K562 (cell line): ENCODE data around the gene ST7. TPM values are rescaled to one million over a fixed set of nuclear protein-coding genes. Genes with fewer than 3 reads are reported as not detected.

Source experiments
- CHCHD3 ChIP-seq: fragments of 250-450 bp; sonication (Bioruptor Pico); IDR thresholded peaks from 2 replicates; pipeline ENCODE4 v2.1.2; 2022; ENCODE audit warnings: mild to moderate bottlenecking
- EWSR1 ChIP-seq: fragments of 450-650 bp; IDR thresholded peaks from 2 replicates; pipeline ENCODE4 v1.6.1; 2018; ENCODE audit warnings: borderline replicate concordance, mild to moderate bottlenecking, low read depth, moderate library complexity; ENCODE audit not compliant: partially characterized antibody
- FOXA3 ChIP-seq, 2 experiments: fragments of 450-650 bp in 1 of 2; sonication (generic) in 1 of 2; formaldehyde crosslinking; IDR thresholded peaks in 1 of 2; conservative IDR thresholded peaks in 1 of 2; 2 replicates each; pipeline versions ENCODE4 v1.4.0 to v1.8.0; 2020 to 2022; ENCODE audit warnings: mild to moderate bottlenecking in 2 of 2, missing genetic modification reagents in 1 of 2
- FOXK2 ChIP-seq, 2 experiments: fragments of 450-650 bp; IDR thresholded peaks in 1 of 2; conservative IDR thresholded peaks in 1 of 2; 2 replicates each; pipeline ENCODE4 v1.6.1; 2016; ENCODE audit warnings: low read depth in 2 of 2, mild to moderate bottlenecking in 1 of 2
- KLF16 ChIP-seq: IDR thresholded peaks from 2 replicates; pipeline ENCODE4 v1.6.1; 2016; ENCODE audit warnings: antibody characterized with exemption
- LCOR ChIP-seq: sonication (generic); formaldehyde crosslinking; IDR thresholded peaks from 2 replicates; pipeline ENCODE4 v1.8.0; 2022; ENCODE audit warnings: mild to moderate bottlenecking, missing genetic modification reagents
- LEF1 ChIP-seq: fragments of 450-650 bp; IDR thresholded peaks from 2 replicates; pipeline ENCODE4 v1.6.1; 2016; ENCODE audit warnings: mild to moderate bottlenecking
- MAFK ChIP-seq: IDR thresholded peaks from 2 replicates; pipeline ENCODE4 v1.6.1; 2011; ENCODE audit warnings: low read length, improper control_type of control experiment
- NBN ChIP-seq: fragments of 450-650 bp; IDR thresholded peaks from 2 replicates; pipeline ENCODE4 v1.6.1; 2016; ENCODE audit warnings: low read depth, mild to moderate bottlenecking
- NCOA1 ChIP-seq: fragments of 450-650 bp; IDR thresholded peaks from 2 replicates; pipeline ENCODE4 v1.6.1; 2016; ENCODE audit warnings: low read depth
- NR1H2 ChIP-seq: sonication (generic); formaldehyde crosslinking; IDR thresholded peaks from 2 replicates; pipeline ENCODE4 v1.4.0; 2020; ENCODE audit warnings: mild to moderate bottlenecking, missing genetic modification reagents
- NRF1 ChIP-seq, 2 experiments: fragments of 450-650 bp; IDR thresholded peaks in 1 of 2; conservative IDR thresholded peaks in 1 of 2; 2 replicates each; pipeline ENCODE4 v1.6.1; 2014; ENCODE audit warnings: mild to moderate bottlenecking in 2 of 2
- PURB ChIP-seq: sonication (generic); formaldehyde crosslinking; IDR thresholded peaks from 2 replicates; pipeline ENCODE4 v1.9.0; 2021; ENCODE audit warnings: low read depth, mild to moderate bottlenecking, missing genetic modification reagents
- SOX6 ChIP-seq: fragments of 450-650 bp; IDR thresholded peaks from 2 replicates; pipeline ENCODE4 v1.6.1; 2014; ENCODE audit warnings: mild to moderate bottlenecking
- SREBF2 ChIP-seq: sonication (generic); formaldehyde crosslinking; IDR thresholded peaks from 2 replicates; pipeline ENCODE4 v1.4.0; 2020; ENCODE audit warnings: mild to moderate bottlenecking, missing genetic modification reagents
- TEAD2 ChIP-seq: fragments of 450-650 bp; IDR thresholded peaks from 2 replicates; pipeline ENCODE4 v1.6.1; 2016; ENCODE audit warnings: missing genetic modification characterization, control low read depth, missing compliant biosample characterization
- ZBTB11 ChIP-seq, 3 experiments: fragments of 200-800 bp in 1 of 3; fragments of 250-450 bp in 1 of 3; fragments of 450-650 bp in 1 of 3; sonication (Bioruptor Pico) in 1 of 3; sonication (Bioruptor generic) in 1 of 3; formaldehyde crosslinking in 1 of 3; IDR thresholded peaks; 2 replicates each; pipeline versions ENCODE4 v1.6.1 to v1.8.0; 2016 to 2022; ENCODE audit warnings: mild to moderate bottlenecking in 2 of 3, missing genetic modification characterization in 2 of 3, missing compliant biosample characterization in 1 of 3, moderate library complexity in 1 of 3
- ZKSCAN3 ChIP-seq: fragments of 250-450 bp; sonication (Bioruptor Pico); IDR thresholded peaks from 2 replicates; pipeline ENCODE4 v1.4.0; 2020
- ZNF121 ChIP-seq: sonication (generic); formaldehyde crosslinking; conservative IDR thresholded peaks from 2 replicates; pipeline ENCODE4 v1.8.0; 2022; ENCODE audit warnings: missing genetic modification reagents
- ZNF232 ChIP-seq: sonication (generic); formaldehyde crosslinking; IDR thresholded peaks from 2 replicates; pipeline ENCODE4 v1.8.0; 2022; ENCODE audit warnings: mild to moderate bottlenecking, missing genetic modification reagents
- ZNF3 ChIP-seq: fragments of 250-450 bp; sonication (Bioruptor Pico); IDR thresholded peaks from 2 replicates; pipeline ENCODE4 v1.5.0; 2021; ENCODE audit warnings: mild to moderate bottlenecking, moderate library complexity
- ZNF316 ChIP-seq: fragments of 450-650 bp; IDR thresholded peaks from 2 replicates; pipeline ENCODE4 v1.6.1; 2016
- ZNF431 ChIP-seq: sonication (generic); formaldehyde crosslinking; IDR thresholded peaks from 2 replicates; pipeline ENCODE4 v1.8.0; 2022; ENCODE audit warnings: mild to moderate bottlenecking, missing genetic modification reagents
- polyA plus RNA-seq, 8 experiments: library from polyadenylated mRNA; depleted of rRNA in 4 of 8; stranded (reverse) in 5 of 8; unstranded in 3 of 8; fragments of >200 nt; fragmentation: Nextera tagmentation in 2 of 8; fragmentation: Illumina TruSeq in 1 of 8; extraction: Ambion mirVana in 2 of 8; extraction: Trizol in 1 of 8; gene quantifications; 2 replicates each; pipeline versions ENCODE4 v1.2.1 to v1.2.3, GENCODE V29; 2011 to 2014; ENCODE audit warnings: inconsistent platforms in 1 of 8, missing spikeins in 1 of 8
- total RNA-seq, 7 experiments: library from RNA; depleted of rRNA in 6 of 7; stranded (reverse); fragments of >200 nt in 6 of 7; fragmentation: Illumina TruSeq in 2 of 7; extraction: Trizol in 2 of 7; gene quantifications; 2 replicates each; pipeline versions ENCODE4 v1.2.1 to v1.2.3, GENCODE V29; 2011 to 2021; ENCODE audit warnings: low replicate concordance in 1 of 7
- TF ChIP-seq, protein P1 (sequence below): IDR thresholded peaks from 2 replicates; pipeline ENCODE4 v1.6.1; 2014; ENCODE audit warnings: antibody characterized with exemption
- TF ChIP-seq, protein P2 (sequence below): fragments of 450-650 bp; conservative IDR thresholded peaks from 2 replicates; pipeline ENCODE4 v1.6.1; 2016; ENCODE audit warnings: missing genetic modification characterization, low read depth, mild to moderate bottlenecking, missing compliant biosample characterization, moderate library complexity

ST7 gene
- total and polyA plus RNA-seq, 9 of the 15 experiments (the other 6 are each of a cell fraction or from before 2014, with no cell fraction given) = 23.9 to 56.3 (median 36.9) TPM

DNA sequence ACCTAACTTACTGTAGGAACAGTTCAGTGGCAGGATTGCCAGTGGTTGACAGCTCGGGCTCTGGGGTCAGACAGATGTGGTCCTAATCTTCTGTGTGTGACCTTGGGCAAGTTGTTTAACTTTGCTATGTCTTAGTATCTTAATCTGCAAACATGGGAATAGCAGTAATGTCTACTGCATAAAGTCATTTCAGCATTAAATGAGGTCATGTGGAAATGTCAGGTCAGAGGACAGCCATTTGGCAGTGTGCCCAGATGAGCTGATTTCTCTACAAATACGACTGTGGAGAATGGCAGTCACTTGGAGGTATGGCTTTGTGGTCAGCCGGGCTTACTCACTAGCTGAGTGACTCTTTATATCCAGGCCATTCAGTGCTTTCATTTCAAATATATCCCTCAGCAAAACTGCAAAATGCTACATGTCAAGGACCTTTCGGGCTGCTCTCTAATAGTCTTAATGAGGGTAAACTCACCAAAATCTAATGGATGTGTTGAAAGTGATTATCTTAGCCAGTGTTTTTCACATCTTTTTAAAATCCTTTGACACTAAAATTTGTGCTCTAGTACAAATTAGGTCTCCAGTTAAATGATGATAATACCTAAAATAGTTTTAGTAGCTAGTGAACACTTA, 171.4 kb downstream of the ST7 start (continued):
- TF ChIP-seq CHCHD3 (CRISPR knock-in tag) = no peak
- TF ChIP-seq KLF16 = no peak
- no peak for TF ChIP-seq ZNF431 (CRISPR knock-in tag)
- no peak for TF ChIP-seq ZNF232
- TF ChIP-seq TEAD2 = no peak; the same call in 1 of the 2 replicates
- TF ChIP-seq NR1H2 (CRISPR knock-in tag) = peak; percentile 79; the same call in 1 of the 2 replicates
- TF ChIP-seq ZNF316 = peak; percentile 92
- no peak for TF ChIP-seq ZNF121 (CRISPR knock-in tag)
- TF ChIP-seq, protein P1, sequence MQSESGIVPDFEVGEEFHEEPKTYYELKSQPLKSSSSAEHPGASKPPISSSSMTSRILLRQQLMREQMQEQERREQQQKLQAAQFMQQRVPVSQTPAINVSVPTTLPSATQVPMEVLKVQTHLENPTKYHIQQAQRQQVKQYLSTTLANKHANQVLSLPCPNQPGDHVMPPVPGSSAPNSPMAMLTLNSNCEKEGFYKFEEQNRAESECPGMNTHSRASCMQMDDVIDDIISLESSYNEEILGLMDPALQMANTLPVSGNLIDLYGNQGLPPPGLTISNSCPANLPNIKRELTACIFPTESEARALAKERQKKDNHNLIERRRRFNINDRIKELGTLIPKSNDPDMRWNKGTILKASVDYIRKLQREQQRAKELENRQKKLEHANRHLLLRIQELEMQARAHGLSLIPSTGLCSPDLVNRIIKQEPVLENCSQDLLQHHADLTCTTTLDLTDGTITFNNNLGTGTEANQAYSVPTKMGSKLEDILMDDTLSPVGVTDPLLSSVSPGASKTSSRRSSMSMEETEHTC = 0 out of 2 replicates have a peak, but pooled peaks have one; percentile 21
- TF ChIP-seq NBN = peak; percentile 56; the same call in 1 of the 2 replicates
- no peak for TF ChIP-seq EWSR1
- TF ChIP-seq SOX6 = peak; percentile 83
- peak; percentile 80 for TF ChIP-seq MAFK
- TF ChIP-seq ZBTB11 (CRISPR knock-in tag; IDR thresholded peaks at IDR 0.05) = no peak
- TF ChIP-seq PURB (CRISPR knock-in tag) = no peak
- TF ChIP-seq, protein P2, sequence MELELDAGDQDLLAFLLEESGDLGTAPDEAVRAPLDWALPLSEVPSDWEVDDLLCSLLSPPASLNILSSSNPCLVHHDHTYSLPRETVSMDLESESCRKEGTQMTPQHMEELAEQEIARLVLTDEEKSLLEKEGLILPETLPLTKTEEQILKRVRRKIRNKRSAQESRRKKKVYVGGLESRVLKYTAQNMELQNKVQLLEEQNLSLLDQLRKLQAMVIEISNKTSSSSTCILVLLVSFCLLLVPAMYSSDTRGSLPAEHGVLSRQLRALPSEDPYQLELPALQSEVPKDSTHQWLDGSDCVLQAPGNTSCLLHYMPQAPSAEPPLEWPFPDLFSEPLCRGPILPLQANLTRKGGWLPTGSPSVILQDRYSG (tag) = no peak
- no peak for TF ChIP-seq ZKSCAN3
- no peak for TF ChIP-seq SREBF2 (CRISPR knock-in tag)
- TF ChIP-seq FOXK2 (conservative IDR thresholded peaks at IDR 0.05 in 1 of 2, IDR thresholded peaks at IDR 0.05 in 1 of 2; ENCODE audit: low read depth in 2 of 2) = peak in 1 of 2 experiments; percentile 47; a peak in 1 of 4 replicates
- TF ChIP-seq NCOA1 = no peak; the same call in 1 of the 2 replicates
- no peak for TF ChIP-seq FOXA3 (CRISPR knock-in tag; conservative IDR thresholded peaks at IDR 0.05 in 1 of 2, IDR thresholded peaks at IDR 0.05 in 1 of 2)
- no peak for TF ChIP-seq ZNF3 (CRISPR knock-in tag)
- TF ChIP-seq LCOR (CRISPR knock-in tag) = peak; percentile 84; the same call in 1 of the 2 replicates
- peak in 1 of 2 experiments; percentile 42; a peak in 1 of 4 replicates for TF ChIP-seq NRF1 (conservative IDR thresholded peaks at IDR 0.05 in 1 of 2, IDR thresholded peaks at IDR 0.05 in 1 of 2)
- peak; percentile 54; the same call in 1 of the 2 replicates for TF ChIP-seq LEF1
